PFSK-1 (cell line): ENCODE measurements around the gene ATG9A.

Experiments used
- POLR2AphosphoS5 ChIP-seq: IDR thresholded peaks from 2 replicates; pipeline ENCODE4 v1.6.1; 2012; ENCODE audit warnings: low read depth, mild to moderate bottlenecking, control low read depth, low read length, moderate library complexity
- REST ChIP-seq, 2 experiments: IDR thresholded peaks; 2 replicates each; pipeline versions ENCODE4 v1.6.1 to v1.8.0; 2011 to 2012; ENCODE audit warnings: low read depth in 2 of 2, low read length in 2 of 2, control low read depth in 1 of 2, inconsistent platforms in 1 of 2, mild to moderate bottlenecking in 1 of 2, moderate library complexity in 1 of 2; ENCODE audit not compliant: insufficient read depth in 1 of 2
- TAF1 ChIP-seq: IDR thresholded peaks from 2 replicates; pipeline ENCODE4 v1.6.1; 2012; ENCODE audit warnings: low read length, control low read depth, borderline replicate concordance; ENCODE audit not compliant: insufficient read depth

DNA sequence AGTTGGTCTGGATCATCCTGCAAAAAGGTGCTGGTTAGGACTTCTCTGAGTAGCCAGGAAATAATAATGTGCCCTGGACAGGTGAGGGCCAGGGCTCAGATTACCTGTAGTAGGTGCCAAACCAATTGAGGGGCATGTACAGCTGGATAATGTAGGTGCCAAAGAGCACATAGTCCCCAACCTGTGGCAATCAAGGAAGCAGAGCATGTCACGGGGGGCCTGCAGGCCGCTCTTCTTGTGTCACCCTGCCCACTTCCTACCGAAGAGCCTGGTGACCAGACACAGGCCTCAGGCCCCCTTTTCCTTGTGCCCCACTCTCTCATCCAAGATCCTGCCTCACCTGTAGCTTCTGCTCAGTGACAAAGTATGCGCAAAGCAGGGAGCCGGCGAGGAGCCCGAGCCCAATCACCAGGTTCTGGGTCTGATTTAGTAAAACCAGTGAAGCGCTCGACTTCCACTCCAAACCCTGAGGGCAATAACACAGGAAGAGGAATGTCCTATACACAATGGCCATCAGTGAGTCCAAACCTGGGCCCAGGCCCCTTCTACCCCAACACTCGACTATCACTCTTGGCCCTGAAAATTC lies 15.9 kb downstream of the ATG9A start:
- no peak for TF ChIP-seq POLR2AphosphoS5
- TF ChIP-seq REST (IDR thresholded peaks at IDR 0.05; ENCODE audit: insufficient read depth in 1 of 2, low read depth in 2 of 2, low read length in 2 of 2), result no peak
- no peak for TF ChIP-seq TAF1
